Glomerular visceral epithelial cell (primary cell): ENCODE measurements around the gene LITAF.
"Not testable (repeated sequence)": the region's sequence is repeated elsewhere in the genome, so short reads cannot be mapped to it uniquely, and the experiment has no call there.

Experiments
- DNase-seq: peaks from one replicate; pipeline ENCODE4 v3.0.0-alpha.2; 2016; ENCODE audit errors: extremely low spot score

LITAF gene

DNA sequence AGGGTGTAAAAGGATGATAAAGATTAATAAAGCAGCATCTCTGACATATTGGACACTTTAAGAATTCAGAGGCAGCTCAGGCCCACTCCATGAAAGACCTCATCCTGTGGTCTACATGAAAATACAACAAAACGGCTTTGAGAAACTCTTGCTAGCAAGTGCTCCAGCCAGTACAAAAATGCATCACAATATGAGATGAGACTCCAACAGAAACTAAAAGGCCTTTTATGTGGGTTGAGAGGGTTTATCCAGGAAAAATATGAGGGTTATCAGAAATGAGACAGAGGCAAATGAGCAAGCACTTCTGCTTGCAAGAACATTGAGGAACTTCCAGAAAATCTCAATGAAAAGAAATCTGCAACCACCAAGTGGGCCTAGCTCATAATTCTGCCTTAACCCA lies 65.7 kb downstream of the LITAF start:
- DNase-seq = no peak

- DNase-seq = no peak
Measured at GRCh38 chr16:11520442-11520841, 66.3 kb downstream of the LITAF start.

GRCh38 chr16:11517961-11518360 lies 68.8 kb downstream of the LITAF start:
- no peak for DNase-seq

DNA sequence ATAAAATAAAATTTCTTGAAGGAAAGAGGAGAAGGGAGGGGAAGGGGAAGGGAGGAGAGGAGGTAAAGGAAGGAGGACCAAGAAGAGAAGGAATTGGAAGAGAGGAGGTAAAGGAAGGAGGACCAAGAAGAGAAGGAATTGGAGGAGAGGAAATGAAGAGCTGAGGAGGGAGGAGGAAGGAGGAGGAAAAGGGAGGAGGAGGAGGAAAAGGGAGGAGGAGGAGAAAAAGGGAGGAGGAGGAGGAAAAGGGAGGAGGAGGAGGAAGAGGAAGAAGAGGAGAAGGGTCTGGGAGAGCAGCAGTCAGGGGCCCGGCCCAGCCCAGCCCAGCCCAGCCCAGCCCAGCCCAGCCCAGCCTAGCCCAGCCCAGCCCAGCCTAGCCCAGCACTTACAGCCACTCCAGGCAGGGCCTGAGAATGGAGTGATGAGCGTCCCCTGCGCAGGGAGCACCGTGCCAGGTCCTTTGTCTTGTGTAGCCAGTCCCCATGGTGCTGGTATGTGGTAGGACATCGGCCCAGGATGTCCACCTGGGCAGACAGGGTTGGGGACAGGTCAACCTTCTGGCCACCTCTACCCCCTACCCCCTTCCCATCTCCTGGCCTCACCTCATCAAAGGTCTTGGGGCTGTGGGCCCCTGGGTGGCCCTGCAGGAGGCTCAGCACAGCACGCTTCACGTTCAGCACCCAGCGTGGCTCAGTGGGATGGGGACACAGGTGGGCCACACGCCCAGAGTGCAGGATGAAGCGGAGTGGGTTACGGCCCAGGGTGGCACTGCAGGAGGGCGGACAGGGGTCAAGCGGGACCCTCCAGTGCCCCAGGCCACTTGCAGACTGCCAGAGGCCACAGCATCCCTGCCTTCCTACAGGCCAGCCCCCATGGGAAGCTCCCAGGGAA lies 70.9 kb downstream of the LITAF start:
- no peak for DNase-seq

- DNase-seq = no peak
Measured at GRCh38 chr16:11514283-11514682, 72.4 kb downstream of the LITAF start.

- not testable (repeated sequence) for DNase-seq
Measured at GRCh38 chr16:11513366-11513765, 73.4 kb downstream of the LITAF start.

DNA sequence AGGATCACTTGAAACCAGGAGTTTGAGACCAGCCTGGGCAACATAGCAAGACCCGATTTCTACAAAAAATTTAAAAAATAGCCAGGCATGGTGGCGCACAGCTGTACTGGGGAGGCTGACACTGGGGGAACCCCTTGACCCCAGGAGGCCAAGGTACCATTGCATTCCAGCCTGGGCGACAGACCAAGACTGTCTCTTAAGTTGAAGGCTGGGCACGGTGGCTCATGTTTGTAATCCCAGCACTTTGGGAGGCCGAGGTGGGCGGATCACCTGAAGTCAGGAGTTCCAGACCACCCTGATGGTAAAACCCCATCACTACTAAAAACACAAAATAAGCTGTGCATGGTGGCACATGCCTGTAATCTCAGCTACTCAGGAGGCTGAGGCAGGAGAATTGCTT lies 74.9 kb downstream of the LITAF start:
- DNase-seq = no peak

DNA sequence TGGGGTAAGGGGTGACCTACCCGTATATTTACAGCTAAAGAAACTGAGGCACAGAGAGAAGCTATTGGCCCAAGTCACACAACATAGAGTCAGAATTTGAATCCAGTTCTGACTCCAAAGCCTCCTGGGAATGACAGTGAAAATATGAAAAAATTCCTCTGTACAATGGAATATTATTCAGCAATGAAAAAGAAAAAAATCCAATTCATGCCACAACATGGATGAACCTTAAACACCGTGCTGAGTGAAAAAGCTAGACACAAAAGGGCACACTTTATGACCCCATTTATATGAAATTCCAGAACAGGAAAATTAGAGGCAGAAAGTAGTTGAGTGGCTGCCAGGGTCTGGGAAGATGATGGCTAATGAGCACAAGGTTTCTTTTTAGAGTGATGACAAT lies 75.4 kb downstream of the LITAF start:
- no peak for DNase-seq

- no peak for DNase-seq
Measured at GRCh38 chr16:11510178-11510973, 76.3 kb downstream of the LITAF start.

- no peak for DNase-seq
Measured at GRCh38 chr16:11507991-11508390, 78.7 kb downstream of the LITAF start.

- DNase-seq = no peak
Measured at GRCh38 chr16:11507350-11507749, 79.4 kb downstream of the LITAF start.

DNA sequence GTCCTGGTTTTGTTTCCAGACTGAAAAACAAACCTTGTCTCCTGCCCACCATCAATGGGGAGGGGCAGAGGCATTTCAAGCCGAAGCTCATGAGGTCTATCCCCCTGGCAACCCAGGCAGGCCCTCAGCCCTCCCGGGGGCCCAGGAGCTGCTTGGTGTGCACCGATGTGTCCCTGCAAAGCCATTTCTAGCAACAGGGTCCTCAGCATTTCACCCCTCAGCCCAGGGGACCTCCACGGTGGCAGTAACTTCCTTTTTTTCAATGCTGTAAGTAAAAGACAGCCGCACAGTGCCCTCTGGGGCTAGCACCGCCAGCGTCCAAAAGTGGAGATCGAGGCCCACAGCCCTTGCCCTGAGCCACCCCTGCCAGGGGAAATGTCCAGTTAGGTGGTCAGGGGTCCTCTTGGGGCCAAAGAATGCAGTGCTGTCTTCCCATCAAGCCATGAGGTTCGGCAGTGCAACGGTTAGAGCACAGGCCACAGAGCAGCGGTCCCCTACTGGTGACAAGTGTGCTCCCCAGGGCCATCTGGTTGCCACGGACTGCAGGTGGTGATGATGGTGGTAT lies 79.9 kb downstream of the LITAF start:
- DNase-seq = no peak

DNA sequence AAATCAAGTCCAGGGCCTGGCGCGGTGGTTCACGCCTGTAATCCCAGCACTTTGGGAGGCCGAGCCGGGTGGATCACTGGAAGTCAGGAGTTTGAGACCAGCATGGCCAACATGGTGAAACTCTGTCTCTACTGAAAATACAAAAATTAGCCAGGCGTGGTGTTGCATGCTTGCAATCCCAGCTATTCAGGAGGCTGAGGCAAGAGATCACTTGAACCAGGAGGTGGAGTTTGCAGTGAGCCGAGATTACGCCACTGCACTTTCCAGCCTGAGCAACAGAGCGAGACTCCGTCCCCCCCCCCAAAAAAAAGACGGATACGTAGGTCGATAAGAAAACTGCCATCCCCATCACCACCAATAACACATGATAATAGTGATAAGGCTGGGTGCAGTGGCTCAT lies 82.5 kb downstream of the LITAF start:
- DNase-seq = not testable (repeated sequence)

GRCh38 chr16:11503566-11503965 lies 83.2 kb downstream of the LITAF start:
- DNase-seq = no peak

DNA sequence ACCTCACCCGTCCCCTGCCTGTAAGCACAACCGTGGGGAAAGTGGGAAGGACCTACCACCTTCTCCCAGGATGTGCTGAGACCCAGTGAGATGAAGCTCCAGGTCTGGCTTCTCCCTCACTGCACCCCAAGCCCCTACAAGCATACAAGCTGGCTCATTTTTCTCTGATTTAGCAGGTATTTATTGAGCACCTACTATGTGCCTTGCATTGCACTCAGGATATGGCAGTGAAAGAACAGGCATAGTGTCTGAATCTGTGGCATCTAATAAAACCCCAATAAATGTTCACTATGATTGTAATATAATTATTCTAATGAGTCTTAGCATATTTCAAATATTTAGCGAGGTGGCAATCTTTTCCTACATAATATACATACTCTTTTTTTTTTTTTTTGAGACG lies 84.5 kb downstream of the LITAF start:
- no peak for DNase-seq

- DNase-seq = no peak
Measured at GRCh38 chr16:11501632-11502031, 85.1 kb downstream of the LITAF start.

DNA sequence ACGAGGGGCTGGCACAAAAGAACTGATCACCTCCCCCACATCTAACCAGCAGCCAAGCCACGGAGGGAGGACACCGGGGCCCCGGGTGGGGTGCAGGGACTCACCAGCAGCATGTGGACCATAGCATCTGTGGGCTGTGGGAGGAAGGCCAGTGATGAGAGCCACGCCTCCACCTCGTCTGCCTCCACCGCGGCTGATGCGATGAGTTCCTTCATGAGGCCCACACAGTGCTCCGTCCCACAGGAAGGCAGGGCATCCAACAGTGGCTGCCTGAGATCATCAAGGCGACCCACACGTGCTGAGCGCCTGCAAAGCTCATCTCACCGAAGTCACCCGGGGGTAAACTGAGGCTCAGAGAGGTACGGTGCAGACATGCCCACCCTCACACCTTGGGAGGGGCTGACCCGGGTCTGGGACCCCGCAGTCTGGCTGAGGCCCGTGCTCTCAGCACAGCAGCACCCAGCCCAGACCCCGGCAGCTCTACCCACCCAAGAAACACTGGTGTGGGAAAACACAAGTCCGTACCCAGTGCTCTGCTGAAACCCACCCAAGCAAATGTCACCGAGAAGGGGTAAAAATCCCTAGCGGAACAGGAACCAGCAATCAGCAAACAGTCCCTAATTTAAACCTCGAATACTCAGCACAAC lies 85.9 kb downstream of the LITAF start:
- DNase-seq = no peak

GRCh38 chr16:11499295-11500089 lies 87.2 kb downstream of the LITAF start:
- no peak for DNase-seq

GRCh38 chr16:11498683-11499082 lies 88.0 kb downstream of the LITAF start:
- DNase-seq = no peak

GRCh38 chr16:11497851-11498289 lies 88.8 kb downstream of the LITAF start:
- DNase-seq = peak; percentile 20
